Measurements from ENCODE around the gene ANO4. TPM values are rescaled to one million over a fixed set of nuclear protein-coding genes. Genes with fewer than 3 reads are reported as not detected.
"Not testable (repeated sequence)": the region's sequence is repeated elsewhere in the genome, so short reads cannot be mapped to it uniquely, and the experiment has no call there.

Gene ANO4
- total RNA-seq, 1 experiment from 2014 or later, result 7.0 TPM

DNA sequence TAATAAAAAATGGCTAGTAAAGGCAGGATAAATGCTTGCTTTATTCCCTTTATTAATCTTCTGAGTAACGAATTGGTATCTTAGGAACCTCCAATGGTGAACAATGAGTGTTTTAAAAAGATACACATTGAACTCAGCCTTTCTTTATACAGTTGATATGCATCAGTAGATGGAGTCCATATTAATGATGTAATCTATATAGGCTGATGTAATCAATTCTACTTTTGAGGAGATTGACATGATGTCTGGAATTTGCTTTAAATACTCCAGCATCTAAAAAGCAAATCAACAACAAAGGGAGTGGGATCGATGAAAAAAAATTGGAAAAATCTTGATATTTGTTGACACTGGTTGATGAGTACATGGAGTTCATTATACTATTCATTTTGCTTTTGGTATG is 106.2 kb downstream of the ANO4 start:
- Histone ChIP-seq H3K36me3 (no peaks in the 10 kb centered on the region), H3K9me3 (no peaks in the 10 kb centered on the region), H3K27me3 (no peaks in the 10 kb centered on the region), H3K4me3 (no peak overlapping the region)
- no peak for DNase-seq

DNA sequence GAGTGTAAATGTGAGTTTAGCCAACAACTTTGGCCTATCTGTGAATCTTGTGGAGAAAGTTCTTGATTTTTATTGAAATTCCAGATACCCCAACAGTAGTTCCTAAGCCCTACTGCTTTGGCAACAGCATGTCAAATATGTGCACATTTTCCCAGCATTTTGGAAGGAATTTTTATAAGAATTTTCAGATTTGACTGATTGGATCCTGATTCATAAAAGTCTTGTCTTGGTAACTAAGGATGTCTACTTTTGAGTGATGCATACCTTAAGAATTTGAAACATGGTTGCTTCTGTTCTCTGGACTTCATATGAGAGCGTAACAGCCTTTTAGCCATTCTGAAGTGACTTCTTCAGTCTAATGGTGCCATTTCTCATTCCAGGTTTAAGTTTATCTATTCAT is 106.7 kb downstream of the ANO4 start:
- no peak overlapping the region for H3K4me3 ChIP-seq
- no peak for DNase-seq
- H3K36me3 ChIP-seq, result no peaks in the 10 kb centered on the region
- H3K27me3 ChIP-seq, result no peaks in the 10 kb centered on the region
- H3K9me3 ChIP-seq, result no peaks in the 10 kb centered on the region

DNA sequence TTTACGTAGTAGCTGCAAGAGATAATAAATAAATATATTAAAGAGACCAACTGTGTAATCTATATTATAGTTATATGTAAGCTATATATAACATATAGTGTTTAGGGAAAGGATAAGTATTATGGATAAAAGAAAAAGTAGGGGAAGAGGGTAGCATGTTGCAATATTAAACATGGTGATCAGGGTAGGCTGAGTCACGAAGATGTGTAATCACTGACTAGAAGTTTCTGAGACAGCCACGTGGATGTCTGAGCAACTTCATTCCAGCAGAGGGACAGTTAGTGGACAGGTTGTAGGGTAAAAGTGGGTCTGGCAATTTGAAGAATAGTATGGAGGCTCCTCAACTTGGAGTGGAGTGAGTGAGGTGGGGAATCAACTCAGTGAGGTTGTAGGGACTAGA is 109.7 kb downstream of the ANO4 start:
- no peaks in the 10 kb centered on the region for H3K36me3 ChIP-seq
- no peak for DNase-seq
- H3K9me3 ChIP-seq, result no peaks in the 10 kb centered on the region
- no peaks in the 10 kb centered on the region for H3K27me3 ChIP-seq
- no peak overlapping the region for H3K4me3 ChIP-seq

DNA sequence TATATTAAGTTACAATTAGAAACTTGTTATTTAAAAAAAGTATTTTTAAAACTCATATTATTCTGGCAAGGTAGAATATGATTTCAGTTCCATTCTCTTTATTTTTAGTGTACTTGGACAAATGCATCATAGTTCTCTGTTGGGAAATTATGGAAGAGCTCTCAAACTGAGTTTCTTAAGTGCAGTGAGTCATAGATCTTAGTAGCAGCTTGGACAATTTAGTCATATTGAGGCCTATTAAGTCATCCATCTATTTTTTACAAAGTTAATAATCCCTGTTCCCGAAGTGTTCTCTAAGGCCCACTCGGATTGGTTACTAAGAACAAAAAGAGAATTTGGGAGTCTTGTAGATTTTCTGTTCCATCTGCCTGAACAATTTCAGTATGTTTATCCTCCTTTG is 113.9 kb downstream of the ANO4 start:
- DNase-seq, result no peak
- H3K36me3 ChIP-seq, result no peaks in the 10 kb centered on the region
- H3K27me3 ChIP-seq, result no peaks in the 10 kb centered on the region
- no peak overlapping the region for H3K4me3 ChIP-seq
- H3K9me3 ChIP-seq, result no peaks in the 10 kb centered on the region

DNA sequence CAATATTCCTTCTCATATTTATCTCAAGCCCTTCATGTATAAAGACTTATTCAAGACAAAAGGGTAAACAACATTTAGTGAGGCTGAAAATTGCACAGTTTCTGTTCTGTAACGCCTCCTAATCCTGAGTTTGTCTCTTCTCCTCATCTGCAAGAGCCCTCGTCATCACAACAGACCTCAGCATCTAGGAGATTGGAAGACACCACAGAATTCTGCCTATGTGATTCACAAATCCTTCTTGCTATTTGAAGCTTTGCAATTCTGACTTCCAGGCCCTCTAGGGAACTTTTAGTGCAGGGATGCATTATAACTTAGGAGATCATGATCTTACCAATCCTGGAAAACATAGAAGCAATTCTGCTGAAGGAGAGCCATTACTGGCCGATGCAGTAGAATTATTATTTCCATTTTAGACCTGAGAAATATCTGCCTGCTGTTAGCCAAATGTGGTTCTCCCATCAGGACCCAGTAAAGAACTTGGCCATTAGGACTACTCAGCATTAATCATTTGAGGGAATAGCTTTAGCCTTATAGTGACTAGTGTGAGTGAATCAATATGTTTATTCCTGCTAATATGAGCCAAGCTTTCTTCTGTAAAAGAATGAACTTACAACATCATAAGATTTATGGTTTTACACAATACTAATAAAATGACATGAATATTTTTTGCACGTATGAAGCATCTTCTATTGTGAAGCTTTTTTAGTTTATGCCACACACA is 119.5 kb downstream of the ANO4 start:
- Histone ChIP-seq H3K4me3 (no peak overlapping the region), H3K36me3 (no peaks in the 10 kb centered on the region), H3K27me3 (no peaks in the 10 kb centered on the region), H3K9me3 (no peaks in the 10 kb centered on the region)
- DNase-seq, result no peak

DNA sequence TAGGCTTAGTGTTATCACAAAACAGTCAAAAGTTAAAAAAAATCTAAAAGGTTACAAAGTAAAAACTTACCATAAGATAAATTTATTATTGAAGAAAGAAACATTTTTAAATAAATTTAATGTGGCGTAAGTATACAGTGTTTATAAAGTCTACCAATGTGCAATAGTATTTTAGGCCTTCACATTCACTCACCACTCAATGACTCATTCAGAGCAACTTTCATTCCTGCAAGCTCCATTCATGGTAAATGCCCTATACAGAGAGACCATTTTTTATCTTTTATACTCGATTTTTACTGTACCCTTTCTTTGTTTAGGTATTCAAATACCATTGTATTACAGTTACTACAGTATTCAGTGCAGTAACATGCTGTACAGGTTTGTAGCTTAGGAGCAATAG is 124.5 kb downstream of the ANO4 start:
- H3K9me3 ChIP-seq, result no peaks in the 10 kb centered on the region
- H3K27me3 ChIP-seq, result no peaks in the 10 kb centered on the region; the same call in 1 of the 2 replicates
- no peak for DNase-seq
- H3K36me3 ChIP-seq, result no peaks in the 10 kb centered on the region
- H3K4me3 ChIP-seq, result no peak overlapping the region

DNA sequence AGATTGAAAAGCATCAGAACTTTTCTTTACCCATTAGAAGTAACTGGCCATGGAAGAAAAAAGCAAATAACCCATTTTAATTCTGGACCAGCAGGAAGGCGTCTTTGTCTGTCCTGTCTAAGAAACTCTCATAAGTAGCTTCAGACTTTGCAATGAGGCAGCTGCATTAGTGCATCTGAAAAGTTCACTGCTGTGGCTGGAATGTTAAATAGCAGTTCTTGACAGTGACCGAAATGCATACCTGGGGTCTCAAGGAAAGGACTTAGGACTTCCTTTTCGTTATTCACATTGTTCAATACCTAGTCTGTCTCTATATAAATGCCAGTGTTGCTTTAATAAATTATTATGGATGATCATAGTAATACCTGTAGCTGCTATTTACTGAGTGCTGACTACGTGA is 125.9 kb downstream of the ANO4 start:
- no peaks in the 10 kb centered on the region for H3K9me3 ChIP-seq
- no peaks in the 10 kb centered on the region for H3K36me3 ChIP-seq
- no peaks in the 10 kb centered on the region; the same call in 1 of the 2 replicates for H3K27me3 ChIP-seq
- DNase-seq, result no peak
- H3K4me3 ChIP-seq, result no peak overlapping the region

DNA sequence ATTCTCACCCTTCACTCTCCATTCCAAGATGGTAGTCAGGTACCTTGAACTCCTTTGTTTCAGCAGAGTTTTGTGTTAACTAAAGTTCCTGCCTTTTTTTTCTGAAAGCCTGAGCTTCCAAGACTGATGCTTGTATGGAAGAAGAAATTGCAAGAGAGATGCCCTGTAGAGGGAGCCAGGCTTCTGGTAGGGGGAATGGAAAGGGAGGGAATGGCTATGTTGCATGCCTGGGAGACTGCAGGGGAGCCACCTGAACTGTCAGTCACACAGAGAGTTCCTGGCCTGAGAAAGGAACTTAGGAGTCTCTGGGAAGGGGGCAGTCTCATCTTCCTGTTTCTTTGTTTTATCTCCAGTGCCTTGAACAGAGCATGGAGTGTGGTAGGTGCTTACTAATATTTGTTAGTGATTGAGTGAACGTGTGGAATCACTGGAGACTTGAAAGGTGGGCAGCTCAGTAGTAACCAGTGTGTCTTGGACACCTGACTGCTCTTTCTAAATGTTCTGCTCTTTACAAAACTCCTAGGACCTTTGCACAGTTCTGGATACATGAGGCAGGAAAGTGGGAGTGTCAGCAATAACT is 132.2 kb downstream of the ANO4 start:
- DNase-seq, result peak; percentile 1
- Histone ChIP-seq H3K9me3 (no peaks in the 10 kb centered on the region), H3K4me3 (no peak overlapping the region), H3K36me3 (no peaks in the 10 kb centered on the region), H3K27me3 (no peaks in the 10 kb centered on the region)

DNA sequence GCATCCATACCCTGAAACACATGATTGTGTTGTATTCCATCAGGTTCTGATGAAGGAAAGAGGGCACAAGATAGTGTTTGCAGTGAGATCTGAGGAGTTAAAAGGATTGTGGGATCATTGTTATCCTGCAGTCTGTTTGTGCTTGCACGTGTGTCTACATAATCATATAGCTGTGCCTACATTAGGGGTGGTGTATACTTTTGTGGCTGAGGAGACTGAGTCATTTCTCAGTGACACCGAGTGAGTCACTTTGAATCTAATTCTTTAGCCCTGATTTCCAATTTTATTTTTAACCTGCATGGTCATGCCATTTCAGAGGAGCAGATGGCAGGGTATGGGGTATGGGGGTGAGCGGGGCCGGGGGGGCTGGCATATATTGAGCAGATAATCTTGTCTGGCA is 133.2 kb downstream of the ANO4 start:
- peak; percentile 33 for DNase-seq
- Histone ChIP-seq H3K36me3 (no peaks in the 10 kb centered on the region), H3K4me3 (no peak overlapping the region), H3K9me3 (no peaks in the 10 kb centered on the region), H3K27me3 (no peaks in the 10 kb centered on the region)

DNA sequence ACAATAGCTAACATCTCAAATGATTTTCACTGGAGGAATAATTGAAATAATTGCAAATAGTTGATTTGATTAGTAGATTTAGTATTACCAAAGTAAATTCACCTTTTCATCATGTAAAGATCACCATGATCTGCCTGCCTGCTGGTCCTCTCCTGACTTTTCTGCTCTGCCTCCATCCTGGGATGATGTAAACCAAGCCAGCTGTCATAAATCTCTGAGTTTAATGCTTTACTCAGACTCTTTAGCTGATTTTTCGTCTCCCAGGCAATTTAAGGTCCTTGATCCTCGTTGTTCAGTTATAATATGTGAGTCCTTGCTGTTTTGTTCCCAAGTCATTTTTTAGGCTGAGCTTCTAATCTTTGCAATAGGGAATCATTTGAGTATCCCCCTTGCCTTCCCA is 138.0 kb downstream of the ANO4 start:
- Histone ChIP-seq H3K4me3 (no peak overlapping the region), H3K27me3 (no peaks in the 10 kb centered on the region), H3K9me3 (no peaks in the 10 kb centered on the region), H3K36me3 (no peaks in the 10 kb centered on the region)
- DNase-seq, result no peak

DNA sequence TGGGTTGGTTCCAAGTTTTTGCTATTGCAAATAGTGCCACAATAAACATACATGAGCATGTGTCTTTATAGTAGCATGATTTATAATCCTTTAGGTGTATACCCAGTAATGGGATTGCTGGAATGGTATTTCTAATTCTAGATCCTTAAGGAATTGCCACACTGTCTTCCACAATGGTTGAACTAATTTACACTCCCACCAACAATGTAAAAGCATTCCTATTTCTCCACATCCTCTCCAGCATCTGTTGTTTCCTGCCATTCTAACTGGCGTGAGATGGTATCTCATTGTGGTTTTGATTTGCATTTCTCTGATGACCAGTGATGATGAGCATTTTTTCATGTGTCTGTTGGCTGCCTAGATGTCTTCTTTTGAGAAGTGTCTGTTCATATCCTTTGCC is 139.0 kb downstream of the ANO4 start:
- not testable (repeated sequence) for DNase-seq, H3K27me3 ChIP-seq

DNA sequence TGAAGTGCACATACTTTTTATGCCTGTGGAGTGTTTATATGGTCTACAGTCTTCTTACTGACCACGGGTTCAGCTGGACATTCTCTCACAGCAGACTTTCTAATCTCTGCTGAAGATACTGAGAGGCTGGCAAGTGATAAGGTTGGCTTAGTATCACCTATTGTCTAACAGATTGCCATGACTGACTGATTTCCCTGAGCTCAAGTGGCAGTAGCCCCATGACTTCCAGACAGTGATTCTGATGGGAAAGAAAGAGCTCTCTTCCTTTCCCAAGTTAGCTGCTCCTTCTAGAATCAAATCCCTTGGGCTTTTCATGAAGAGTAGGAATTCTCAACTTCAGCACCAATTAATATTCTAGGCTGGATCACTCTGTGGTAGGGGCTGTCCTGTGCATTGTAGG is 141.4 kb downstream of the ANO4 start:
- no peak for DNase-seq

More for the DNA sequence above, 139.0 kb downstream of the ANO4 start:
- not testable (repeated sequence) for H3K36me3 ChIP-seq, H3K9me3 ChIP-seq, H3K4me3 ChIP-seq

DNA sequence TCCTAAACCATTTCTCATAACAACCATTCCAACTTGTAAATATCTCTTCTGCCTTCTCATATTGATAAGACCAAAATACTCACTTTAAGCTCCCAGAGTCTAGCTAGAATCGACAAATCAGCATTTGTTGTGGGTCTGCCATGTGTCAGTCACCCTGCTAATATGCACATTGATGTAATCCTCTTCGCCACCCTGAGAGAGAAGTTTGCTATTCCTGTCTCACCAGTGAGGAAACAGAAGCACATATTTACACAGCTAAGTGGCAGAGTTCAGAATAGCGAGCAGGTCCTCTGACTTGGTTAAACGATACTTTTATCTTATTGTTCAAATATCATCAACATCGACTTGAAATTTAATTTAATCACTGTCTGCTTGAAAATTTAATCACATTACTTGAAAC is 142.1 kb downstream of the ANO4 start:
- DNase-seq, result no peak
- Histone ChIP-seq H3K9me3 (no peaks in the 10 kb centered on the region), H3K36me3 (no peaks in the 10 kb centered on the region), H3K4me3 (no peak overlapping the region), H3K27me3 (no peaks in the 10 kb centered on the region)

More for the DNA sequence above, 141.4 kb downstream of the ANO4 start:
- no peaks in the 10 kb centered on the region for H3K27me3 ChIP-seq
- H3K9me3 ChIP-seq, result no peaks in the 10 kb centered on the region
- H3K36me3 ChIP-seq, result no peaks in the 10 kb centered on the region
- no peak overlapping the region for H3K4me3 ChIP-seq

DNA sequence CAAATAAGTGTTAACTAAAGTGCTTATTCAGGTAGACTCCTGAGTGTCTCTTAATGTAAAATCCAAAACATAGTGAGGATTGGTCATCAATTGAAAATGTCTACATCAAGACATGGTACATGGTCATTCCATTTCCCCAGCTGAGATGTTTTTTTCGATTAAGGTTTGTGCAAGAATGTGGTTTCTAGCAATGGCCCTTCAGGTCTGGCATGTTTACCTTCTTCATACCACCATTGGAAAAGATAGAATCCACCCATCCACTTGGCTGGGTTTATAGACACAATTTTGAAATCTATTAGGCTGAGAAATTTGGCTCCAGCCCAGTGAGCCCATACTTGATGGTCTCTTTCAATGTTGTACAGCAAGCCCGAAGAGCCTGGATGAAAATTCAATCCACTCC is 145.9 kb downstream of the ANO4 start:
- Histone ChIP-seq H3K9me3 (no peaks in the 10 kb centered on the region), H3K36me3 (no peaks in the 10 kb centered on the region), H3K4me3 (no peak overlapping the region), H3K27me3 (no peaks in the 10 kb centered on the region)
- no peak for DNase-seq

DNA sequence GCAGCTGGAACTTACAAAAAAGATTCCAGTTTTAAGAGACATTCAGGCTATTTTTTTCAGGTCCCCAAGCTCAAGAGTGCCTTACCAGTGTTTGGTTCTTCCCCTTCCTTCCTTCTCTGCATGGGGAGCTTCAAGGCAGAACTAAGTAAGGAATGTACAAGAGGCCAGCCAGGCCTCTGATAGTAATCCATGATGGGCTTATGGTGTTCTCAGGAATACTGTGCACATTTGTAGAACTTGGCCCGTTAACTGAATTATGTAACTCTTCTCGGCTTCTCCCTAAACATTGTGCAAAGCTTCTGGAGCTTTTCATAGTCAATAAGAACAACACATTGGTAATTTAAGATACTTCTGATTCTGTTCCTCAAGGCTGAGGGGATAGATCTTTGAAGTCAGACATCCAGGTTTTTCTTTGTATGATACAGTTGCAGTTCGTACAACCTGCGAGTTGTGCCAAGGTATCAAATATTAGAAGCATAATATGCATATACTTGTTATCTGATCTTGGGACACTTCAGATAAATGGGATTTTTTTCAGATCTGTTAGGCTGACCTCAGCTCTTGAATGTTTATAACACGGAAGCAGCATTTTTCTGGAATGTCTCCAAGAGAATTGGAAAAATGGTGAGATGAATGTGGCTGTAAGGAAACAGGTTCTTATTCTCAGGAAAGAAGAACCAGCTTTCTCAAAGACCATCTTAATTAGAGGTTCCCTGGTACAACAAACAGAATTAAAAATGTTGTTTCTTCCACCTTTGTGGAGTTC is 148.6 kb downstream of the ANO4 start:
- H3K9me3 ChIP-seq, result no peaks in the 10 kb centered on the region
- H3K27me3 ChIP-seq, result no peaks in the 10 kb centered on the region
- H3K4me3 ChIP-seq, result no peak overlapping the region
- no peak for DNase-seq
- no peaks in the 10 kb centered on the region for H3K36me3 ChIP-seq

DNA sequence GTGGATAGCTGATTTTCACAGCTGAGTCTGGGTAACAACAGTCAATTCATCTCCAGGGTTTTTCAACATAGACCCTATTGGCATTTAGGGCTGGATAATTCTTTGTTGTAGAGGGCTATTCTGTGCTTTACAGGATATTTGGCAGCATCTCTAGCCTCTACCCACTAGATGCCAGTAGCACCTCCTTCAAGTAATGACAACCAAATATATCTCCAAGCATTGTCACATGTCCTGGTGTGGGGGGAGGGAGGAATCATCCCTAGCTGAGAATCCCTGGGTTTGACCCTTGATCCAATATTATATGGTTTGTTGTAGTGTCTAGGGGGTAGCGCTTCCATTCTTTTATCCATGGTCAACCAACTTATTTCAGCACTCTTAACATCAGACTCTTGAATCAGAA is 157.2 kb downstream of the ANO4 start:
- no peaks in the 10 kb centered on the region for H3K36me3 ChIP-seq
- no peaks in the 10 kb centered on the region for H3K9me3 ChIP-seq
- no peaks in the 10 kb centered on the region for H3K27me3 ChIP-seq
- no peak for DNase-seq
- no peak overlapping the region for H3K4me3 ChIP-seq

DNA sequence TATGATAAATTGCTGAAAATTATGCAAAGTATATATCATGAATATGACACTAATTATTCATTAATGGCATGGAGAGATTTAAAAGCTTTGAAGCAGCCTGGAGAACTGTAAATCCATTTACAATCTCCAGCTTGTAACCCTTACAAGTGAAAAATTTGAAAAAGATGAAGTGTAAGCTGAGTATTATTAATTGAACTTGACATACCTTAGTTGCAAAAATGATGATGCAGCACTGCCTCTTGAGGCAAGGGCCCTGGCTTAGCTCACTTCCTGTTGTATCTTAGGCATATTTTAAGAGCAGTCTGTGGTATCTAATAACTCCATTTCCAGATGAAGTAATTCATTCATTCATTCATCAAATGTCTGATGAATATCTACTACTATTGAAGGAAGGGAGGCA is 158.6 kb downstream of the ANO4 start:
- no peak overlapping the region for H3K4me3 ChIP-seq
- H3K9me3 ChIP-seq, result no peaks in the 10 kb centered on the region
- no peak for DNase-seq
- no peaks in the 10 kb centered on the region for H3K27me3 ChIP-seq
- H3K36me3 ChIP-seq, result no peaks in the 10 kb centered on the region

DNA sequence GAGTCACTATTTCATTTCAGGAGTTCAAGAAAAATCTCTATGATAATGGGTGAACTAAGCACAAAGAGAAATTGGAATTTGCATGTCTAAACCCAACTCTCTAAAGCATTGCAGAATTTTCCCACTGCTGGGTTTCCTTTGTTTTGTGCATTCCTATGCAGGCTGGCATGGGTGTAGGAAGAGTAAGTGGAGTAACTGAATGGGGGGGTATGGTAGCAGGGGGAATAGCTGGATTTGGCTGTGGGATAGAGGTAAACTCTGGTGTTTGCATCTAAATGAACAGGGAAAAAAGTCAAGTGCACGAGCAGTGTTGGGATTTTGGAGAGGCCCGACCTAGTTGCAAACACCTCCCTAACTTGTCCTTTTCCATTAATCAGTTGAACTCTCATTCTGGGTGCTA is 159.1 kb downstream of the ANO4 start:
- no peaks in the 10 kb centered on the region for H3K27me3 ChIP-seq
- H3K4me3 ChIP-seq, result no peak overlapping the region
- no peak for DNase-seq

More for the DNA sequence above, 159.1 kb downstream of the ANO4 start:
- Histone ChIP-seq H3K9me3 (no peaks in the 10 kb centered on the region), H3K36me3 (no peaks in the 10 kb centered on the region)
